H1 (cell line): ENCODE measurements around the gene PHF14. TPM values are rescaled to one million over a fixed set of nuclear protein-coding genes. Genes with fewer than 3 reads are reported as not detected.
A peak's percentile ranks its signal among the peaks of the same experiment; 100 is the strongest.

ENCODE experiments used
- CTCF ChIA-PET: fragments of 300-600 bp; sonication (Branson Sonifier 250); formaldehyde crosslinking; loops from one replicate; lab custom pipeline; 2021; ENCODE audit not compliant: partially characterized antibody; lab: Charles Lee
- POLR2A ChIA-PET: fragments of 300-600 bp; sonication (Branson Sonifier 250); formaldehyde crosslinking; loops from one replicate; lab custom pipeline; 2021; ENCODE audit warnings: inconsistent platforms; ENCODE audit not compliant: partially characterized antibody; lab: Charles Lee
- DNase-seq, 2 experiments: peaks; one replicate each; pipeline versions ENCODE4 v3.0.0 to v3.0.0-alpha.2; 2010 to 2022; ENCODE audit warnings: low spot score in 2 of 2, low read depth in 1 of 2, mixed read lengths in 1 of 2
- FAIRE-seq: peaks from 2 replicates; lab custom pipeline; 2011; peaks lifted over from hg19 to GRCh38; lab: Jason Lieb, UNC
- H2AFZ ChIP-seq: 2 replicates; pipeline ENCODE4 v1.8.1; 2012; ENCODE audit warnings: low read length, inconsistent platforms
- H2AK5ac ChIP-seq: 2 replicates; pipeline ENCODE4 v1.6.1; 2013; ENCODE audit warnings: low read depth, low read length
- H2BK120ac ChIP-seq: replicated peaks from 2 replicates; pipeline ENCODE3; 2013; ENCODE audit warnings: low read depth, low read length, inconsistent platforms
- H2BK12ac ChIP-seq: 2 replicates; pipeline ENCODE4 v1.6.1; 2013; ENCODE audit warnings: low read depth, low read length
- H2BK15ac ChIP-seq: 2 replicates; pipeline ENCODE4 v1.6.1; 2013; ENCODE audit warnings: low read length
- H2BK20ac ChIP-seq: 2 replicates; pipeline ENCODE4 v1.6.1; 2013; ENCODE audit warnings: low read length
- H2BK5ac ChIP-seq: 2 replicates; pipeline ENCODE4 v1.6.1; 2013; ENCODE audit warnings: low read depth, low read length
- H3K14ac ChIP-seq: 2 replicates; pipeline ENCODE4 v1.6.1; 2013; ENCODE audit warnings: inconsistent platforms; ENCODE audit not compliant: insufficient read length
- H3K18ac ChIP-seq: 2 replicates; pipeline ENCODE4 v1.6.1; 2013; ENCODE audit warnings: low read length; ENCODE audit errors: extremely low read depth
- H3K23ac ChIP-seq: 2 replicates; pipeline ENCODE4 v1.6.1; 2013; ENCODE audit warnings: inconsistent platforms; ENCODE audit not compliant: insufficient read length
- H3K23me2 ChIP-seq: 2 replicates; pipeline ENCODE4 v1.6.1; 2013; ENCODE audit warnings: low read depth, low read length
- H3K27ac ChIP-seq: 2 replicates; pipeline ENCODE4 v1.6.1; 2011; ENCODE audit warnings: low read depth, low read length, inconsistent platforms
- H3K27me3 ChIP-seq, 4 experiments: replicated peaks in 1 of 4; 1 replicate in 1 of 4; 2 replicates in 3 of 4; pipeline versions ENCODE4 v1.6.1 to v1.8.1; 2011 to 2013; ENCODE audit warnings: low read length in 3 of 4, mild to moderate bottlenecking in 3 of 4, inconsistent platforms in 2 of 4, mixed read lengths in 2 of 4, moderate library complexity in 1 of 4; ENCODE audit not compliant: control insufficient read depth in 3 of 4, insufficient read depth in 3 of 4; ENCODE audit errors: extremely low read depth in 1 of 4
- H3K36me3 ChIP-seq, 4 experiments: 2 replicates each; pipeline versions ENCODE4 v1.6.1 to v1.8.1; 2011 to 2013; ENCODE audit warnings: mild to moderate bottlenecking in 4 of 4, low read length in 3 of 4, moderate library complexity in 2 of 4, control low read depth in 1 of 4, inconsistent platforms in 1 of 4; ENCODE audit not compliant: insufficient read depth in 4 of 4, control insufficient read depth in 2 of 4
- H3K4ac ChIP-seq: replicated peaks from 2 replicates; pipeline ENCODE3; 2013; ENCODE audit warnings: low read length, low read depth, mixed read lengths, inconsistent platforms; ENCODE audit not compliant: insufficient read length
- H3K4me1 ChIP-seq, 4 experiments: replicated peaks in 1 of 4; 1 replicate in 1 of 4; 2 replicates in 3 of 4; pipeline versions ENCODE4 v1.6.1 to v1.8.1; 2011 to 2013; ENCODE audit warnings: low read length in 3 of 4, inconsistent platforms in 2 of 4, mixed read lengths in 1 of 4; ENCODE audit not compliant: insufficient read depth in 4 of 4, control insufficient read depth in 3 of 4
- H3K4me2 ChIP-seq, 2 experiments: 2 replicates each; pipeline versions ENCODE4 v1.6.1 to v1.8.1; 2011 to 2013; ENCODE audit warnings: low read depth in 2 of 2, low read length in 2 of 2, control low read depth in 1 of 2, inconsistent platforms in 1 of 2, mild to moderate bottlenecking in 1 of 2; ENCODE audit not compliant: insufficient read depth in 1 of 2
- H3K4me3 ChIP-seq, 4 experiments: fragments of 200-600, 300-600 bp in 1 of 4; sonication (generic), shearing (Covaris generic), sonication (Bioruptor Twin) in 1 of 4; 2 replicates each; pipeline versions ENCODE4 v1.5.1 to v1.8.1; 2011 to 2016; ENCODE audit warnings: low read length in 4 of 4, low read depth in 3 of 4, control low read depth in 2 of 4, inconsistent platforms in 2 of 4, mild to moderate bottlenecking in 2 of 4, mixed read lengths in 1 of 4, moderate library complexity in 1 of 4; ENCODE audit not compliant: insufficient read depth in 2 of 4; ENCODE audit errors: extremely low read depth in 1 of 4
- H3K56ac ChIP-seq: replicated peaks from 2 replicates; pipeline ENCODE3; 2013; ENCODE audit warnings: low read depth, mild to moderate bottlenecking, mixed read lengths, low read length, inconsistent platforms; ENCODE audit not compliant: insufficient read length
- H3K79me1 ChIP-seq: 2 replicates; pipeline ENCODE4 v1.6.1; 2013; ENCODE audit warnings: low read depth, low read length, control low read depth
- H3K79me2 ChIP-seq, 2 experiments: 2 replicates each; pipeline versions ENCODE4 v1.6.1 to v1.8.1; 2012 to 2013; ENCODE audit warnings: low read length in 2 of 2, mild to moderate bottlenecking in 2 of 2, inconsistent platforms in 1 of 2; ENCODE audit not compliant: insufficient read depth in 2 of 2, control insufficient read depth in 1 of 2
- H3K9ac ChIP-seq, 4 experiments: replicated peaks in 1 of 4; 1 replicate in 1 of 4; 2 replicates in 3 of 4; pipeline versions ENCODE4 v1.6.1 to v1.8.1; 2011 to 2013; ENCODE audit warnings: low read depth in 3 of 4, low read length in 3 of 4, control low read depth in 2 of 4, mild to moderate bottlenecking in 2 of 4, moderate library complexity in 2 of 4, inconsistent platforms in 1 of 4; ENCODE audit errors: extremely low read depth in 1 of 4
- H3K9me3 ChIP-seq, 2 experiments: 2 replicates each; pipeline versions ENCODE4 v1.6.1 to v1.8.1; 2012 to 2013; ENCODE audit warnings: mild to moderate bottlenecking in 2 of 2, moderate library complexity in 2 of 2, control low read depth in 1 of 2, inconsistent platforms in 1 of 2, low read depth in 1 of 2, low read length in 1 of 2, mixed read lengths in 1 of 2; ENCODE audit not compliant: insufficient read depth in 2 of 2
- H4K20me1 ChIP-seq, 2 experiments: replicated peaks in 1 of 2; 2 replicates each; pipeline versions ENCODE3 to v1.8.1; 2011 to 2013; ENCODE audit warnings: inconsistent platforms in 2 of 2, low read length in 2 of 2, mild to moderate bottlenecking in 1 of 2; ENCODE audit not compliant: insufficient read depth in 2 of 2, control insufficient read depth in 1 of 2
- H4K5ac ChIP-seq: 2 replicates; pipeline ENCODE4 v1.6.1; 2013; ENCODE audit warnings: low read length, low read depth, mixed read lengths, inconsistent platforms; ENCODE audit not compliant: insufficient read length
- H4K8ac ChIP-seq: 2 replicates; pipeline ENCODE4 v1.8.0; 2013; ENCODE audit warnings: mild to moderate bottlenecking, moderate library complexity, low read length, inconsistent platforms; ENCODE audit not compliant: insufficient read depth; ENCODE audit errors: extremely low read depth
- H4K91ac ChIP-seq: replicated peaks from 2 replicates; pipeline ENCODE3; 2013; ENCODE audit warnings: low read length, mixed read lengths, inconsistent platforms; ENCODE audit not compliant: insufficient read length
- TBP ChIP-seq: IDR thresholded peaks from 2 replicates; pipeline ENCODE4 v1.6.1; 2011; ENCODE audit warnings: low read depth, low read length, improper control_type of control experiment
- WGBS, 2 experiments: shearing (Covaris generic) in 1 of 2; methylation state at CpG; one replicate each; pipeline versions ENCODE4 v1.1.6 to v1.1.7; 2013 to 2015; ENCODE audit warnings: low lambda C conversion rate in 2 of 2, mixed read lengths in 2 of 2, inconsistent platforms in 1 of 2, low coverage in 1 of 2, missing lambda C conversion rate in 1 of 2; ENCODE audit not compliant: insufficient replicate concordance in 2 of 2, insufficient coverage in 1 of 2, insufficient read length in 1 of 2; ENCODE audit errors: extremely low coverage in 1 of 2, missing lambda C conversion rate in 1 of 2; 5-methylcytosine and 5-hydroxymethylcytosine counted together
- polyA plus RNA-seq, 7 experiments: library from polyadenylated mRNA; depleted of rRNA in 3 of 7; stranded (reverse) in 5 of 7; unstranded in 2 of 7; fragments of >200 nt in 5 of 7; fragments of 200-250 nt in 2 of 7; gene quantifications; 1 replicate in 5 of 7; 2 replicates in 1 of 7; 4 replicates in 1 of 7; pipeline versions ENCODE4 v1.2.1 to v1.2.3, GENCODE V29; 2011 to 2013; ENCODE audit warnings: missing spikeins in 2 of 7, mixed read lengths in 2 of 7
- total RNA-seq: library from RNA; stranded (reverse); fragmentation: NEBNext Ultra II Directional; extraction: Animal tissue kit (Norgen Biotek cat#: 25700); gene quantifications from 2 replicates; pipeline ENCODE4 v1.2.1, GENCODE V29; 2021
- TF ChIP-seq, protein P1 (sequence below): IDR thresholded peaks from 2 replicates; pipeline ENCODE4 v1.6.1; 2011; ENCODE audit warnings: low read length, improper control_type of control experiment

Gene PHF14
- total and polyA plus RNA-seq, 2 of the 8 experiments (the other 6 are each of a cell fraction or from before 2014, with no cell fraction given): 17.9 to 70.6 TPM

DNA sequence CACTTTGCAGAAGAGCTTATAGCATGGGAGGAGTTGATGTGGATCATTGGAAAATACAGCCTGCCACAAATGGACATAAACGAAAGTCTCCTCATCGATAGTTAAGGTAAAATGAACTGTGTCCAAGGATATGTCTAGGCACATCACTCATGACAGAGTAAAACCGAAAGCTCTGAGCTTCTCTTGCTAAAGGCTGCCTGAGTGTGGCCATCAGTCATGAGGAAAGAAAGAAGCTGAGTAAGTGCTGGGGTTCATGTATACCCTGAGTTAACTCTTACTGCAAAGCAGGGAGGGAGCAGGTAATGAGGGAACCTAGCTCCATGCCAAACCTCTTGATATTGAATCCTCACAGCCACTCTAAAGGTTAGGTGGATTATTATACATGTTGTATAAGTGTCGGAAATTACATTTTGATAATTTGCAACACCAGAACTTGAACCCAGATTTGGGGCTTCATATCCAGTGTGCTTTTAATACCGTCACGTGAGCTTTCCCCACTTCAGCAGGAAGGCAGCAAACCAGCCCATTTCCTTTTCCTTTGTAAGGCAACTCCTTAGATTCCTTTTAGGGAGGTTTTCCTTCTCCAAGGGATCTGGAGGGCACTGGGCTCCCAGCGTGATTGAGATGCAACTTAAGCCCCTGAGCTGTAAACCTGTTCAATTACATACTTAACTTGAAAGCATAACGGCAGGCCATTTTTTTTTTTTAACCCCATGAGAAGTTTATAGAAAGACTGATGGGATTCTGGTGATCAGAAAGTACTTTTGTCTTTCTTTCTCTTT lies 215.0 kb downstream of the PHF14 start:
- Histone ChIP-seq H2BK15ac (no peak overlapping the region), H4K20me1 (peaks cover 0 to 2% of the 10 kb centered on the region in 2 experiments), H3K23me2 (0 out of 2 replicates have a peak, but pooled peaks cover 2% of the 10 kb centered on the region), H2BK5ac (no peak overlapping the region), H2AK5ac (no peak overlapping the region), H3K18ac (no peak overlapping the region), H3K14ac (no peak overlapping the region), H3K9ac (no peak overlapping the region), H3K79me1 (no peaks in the 10 kb centered on the region), H2BK12ac (no peak overlapping the region), H2BK20ac (no peak overlapping the region), H2BK120ac (no peak overlapping the region), H2AFZ (no peak overlapping the region), H3K23ac (no peak overlapping the region), H3K9me3 (peaks cover 12 to 15% of the 10 kb centered on the region in 2 experiments), H4K8ac (no peak overlapping the region), H3K36me3 (peaks cover 0 to 2% (median 0%) of the 10 kb centered on the region in 4 experiments; a peak in 1 of 8 replicates), H3K56ac (no peak overlapping the region), H3K4me1 (peaks cover 5 to 13% (median 12%) of the 10 kb centered on the region in 4 experiments), H3K27me3 (peaks cover 20 to 46% (median 36%) of the 10 kb centered on the region in 4 experiments), H4K91ac (no peak overlapping the region), H3K4me2 (no peak overlapping the region), H3K79me2 (no peaks in the 10 kb centered on the region), H4K5ac (no peak overlapping the region), H3K27ac (no peak overlapping the region), H3K4me3 (no peak overlapping the region), H3K4ac (no peak overlapping the region)
- CTCF ChIA-PET: interaction anchor here (0.7 to 1.2 kb wide), 6 partner anchors 8 to 1904 kb away, joined by 3 to 8 read pairs (median 4); no protein-coding TSS in a partner anchor
- POLR2A ChIA-PET: interaction anchor here (0.7 kb wide), 1 partner anchor 1367 kb away, joined by 4 read pairs; no protein-coding TSS in a partner anchor
- no peak for TF ChIP-seq TBP
- TF ChIP-seq, protein P1, sequence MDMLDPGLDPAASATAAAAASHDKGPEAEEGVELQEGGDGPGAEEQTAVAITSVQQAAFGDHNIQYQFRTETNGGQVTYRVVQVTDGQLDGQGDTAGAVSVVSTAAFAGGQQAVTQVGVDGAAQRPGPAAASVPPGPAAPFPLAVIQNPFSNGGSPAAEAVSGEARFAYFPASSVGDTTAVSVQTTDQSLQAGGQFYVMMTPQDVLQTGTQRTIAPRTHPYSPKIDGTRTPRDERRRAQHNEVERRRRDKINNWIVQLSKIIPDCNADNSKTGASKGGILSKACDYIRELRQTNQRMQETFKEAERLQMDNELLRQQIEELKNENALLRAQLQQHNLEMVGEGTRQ: 0 out of 2 replicates have a peak, but pooled peaks have one; percentile 10
- no peak for DNase-seq
- FAIRE-seq: peak; percentile 32
- 62% methylated on average over 8 of the region's 8 CpGs; no CpG with 5 or more reads in 1 of the 2 experiments for WGBS, 2 experiments
